HTR-8/SVneo (cell line): ENCODE data around the gene PDHX.
A peak's percentile ranks its signal among the peaks of the same experiment; 100 is the strongest.

Experiments used
- DNase-seq: peaks from one replicate; pipeline ENCODE4 v3.0.0; 2011; ENCODE audit warnings: low spot score, mixed read lengths; ENCODE audit not compliant: insufficient read length
- FAIRE-seq: peaks from 2 replicates; lab custom pipeline; 2011; peaks lifted over from hg19 to GRCh38; lab: Jason Lieb, UNC

PDHX gene

DNA sequence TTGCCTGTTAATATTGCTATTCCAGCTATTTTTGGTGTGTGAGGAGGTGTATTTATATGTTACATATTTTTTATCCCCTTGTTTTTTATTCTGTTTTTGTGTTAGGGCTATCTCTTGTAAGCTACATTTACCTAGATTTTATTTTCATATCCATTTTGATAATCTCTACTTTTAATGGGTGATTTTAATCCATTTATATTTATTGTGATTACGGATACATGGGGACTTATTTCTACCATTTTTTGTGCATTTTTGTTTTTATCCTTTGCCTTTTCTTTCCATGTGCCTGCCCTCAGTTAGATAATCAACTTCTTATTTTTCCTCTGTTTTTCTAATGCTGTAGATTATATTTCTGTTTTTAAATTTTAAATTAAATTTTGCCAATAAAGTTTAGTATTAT lies 28.3 kb downstream of the PDHX start:
- no peak for FAIRE-seq
- DNase-seq: no peak

DNA sequence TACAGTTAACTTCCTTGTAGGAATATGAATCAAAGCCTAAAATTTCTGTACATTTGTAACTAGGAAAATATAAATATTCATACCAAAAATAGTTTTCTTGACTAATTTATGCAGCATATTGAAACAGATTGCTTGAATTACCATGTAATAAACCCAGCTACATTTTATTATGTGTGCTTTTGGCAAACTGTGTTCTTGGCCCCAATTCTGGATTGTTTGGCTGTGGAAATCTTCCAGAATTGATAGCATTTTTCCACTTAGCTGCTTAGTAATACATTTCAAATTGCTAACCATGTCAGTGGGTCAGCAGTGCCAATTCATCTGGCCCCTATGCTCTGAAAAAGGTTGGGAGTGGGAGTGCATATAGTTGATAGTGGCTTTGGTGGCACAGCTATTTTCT lies 32.3 kb downstream of the PDHX start:
- DNase-seq: no peak
- no peak for FAIRE-seq

DNA sequence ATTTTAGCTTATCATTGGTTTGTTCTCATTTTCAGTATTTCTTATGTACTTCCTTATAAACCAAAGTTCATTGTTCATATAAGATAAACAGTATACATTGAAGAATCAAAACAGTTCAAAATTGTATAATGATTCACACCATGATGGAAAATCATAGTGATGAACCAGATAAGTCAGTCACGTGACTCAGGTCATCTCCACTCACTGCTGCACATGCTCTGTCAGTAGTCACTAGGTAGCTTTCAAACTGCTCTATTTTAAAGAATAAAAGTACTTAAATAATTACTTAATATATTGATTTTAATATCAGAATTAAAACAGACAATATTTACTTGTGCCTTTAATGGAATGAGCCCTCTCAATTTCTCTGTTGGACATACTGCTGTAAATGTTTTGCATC lies 37.5 kb downstream of the PDHX start:
- no peak for DNase-seq
- FAIRE-seq: no peak

DNA sequence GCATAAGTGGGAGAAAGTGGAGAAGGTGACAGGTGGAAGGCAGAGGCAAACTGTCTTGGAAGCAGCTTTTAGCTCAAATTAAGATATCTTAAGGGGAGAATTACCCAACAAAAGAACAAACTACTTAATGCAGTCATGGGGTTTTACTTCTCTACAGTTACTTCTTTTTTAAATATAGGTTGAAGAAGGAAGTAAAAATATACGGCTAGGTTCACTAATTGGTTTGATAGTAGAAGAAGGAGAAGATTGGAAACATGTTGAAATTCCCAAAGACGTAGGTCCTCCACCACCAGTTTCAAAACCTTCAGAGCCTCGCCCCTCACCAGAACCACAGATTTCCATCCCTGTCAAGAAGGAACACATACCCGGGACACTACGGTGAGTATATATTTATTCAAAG lies 40.8 kb downstream of the PDHX start:
- FAIRE-seq (no peak), DNase-seq (no peak)

DNA sequence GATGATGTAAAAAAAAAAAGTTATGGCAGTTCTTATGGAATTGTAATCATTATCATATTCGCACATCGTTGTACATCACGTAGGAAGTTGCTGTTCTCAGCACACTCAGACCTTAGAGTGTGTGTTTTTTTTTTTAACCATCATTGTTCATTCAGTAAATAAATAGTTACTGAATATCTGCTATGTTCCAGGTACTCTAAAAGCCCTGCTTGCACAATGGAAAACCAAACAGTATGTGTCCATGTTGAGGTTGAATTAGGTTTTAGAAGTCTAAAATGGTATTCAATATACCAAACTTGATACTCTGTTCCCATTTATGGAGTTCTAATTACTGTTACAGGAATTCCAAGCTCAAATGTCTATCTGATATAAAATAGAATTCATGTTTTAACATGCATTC lies 41.2 kb downstream of the PDHX start:
- DNase-seq: no peak
- no peak for FAIRE-seq

DNA sequence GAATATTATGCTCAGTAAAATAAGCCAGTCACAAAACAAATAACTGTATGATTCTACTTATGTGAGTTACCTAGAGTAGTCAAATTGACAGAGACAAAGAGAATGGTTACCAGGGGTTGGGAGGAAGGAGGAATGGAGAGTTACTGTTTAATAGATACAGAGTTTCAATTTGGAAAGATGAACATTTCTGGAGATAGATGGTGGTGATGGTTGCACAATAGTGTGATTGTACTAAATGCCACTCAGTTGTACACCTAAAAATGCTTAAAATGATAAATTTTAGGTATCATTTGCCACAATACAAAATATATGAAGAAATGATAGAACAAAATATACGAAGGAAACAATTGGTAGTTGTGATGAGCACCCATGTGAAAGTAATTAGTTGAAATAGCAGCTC lies 43.4 kb downstream of the PDHX start:
- DNase-seq (no peak), FAIRE-seq (no peak)

DNA sequence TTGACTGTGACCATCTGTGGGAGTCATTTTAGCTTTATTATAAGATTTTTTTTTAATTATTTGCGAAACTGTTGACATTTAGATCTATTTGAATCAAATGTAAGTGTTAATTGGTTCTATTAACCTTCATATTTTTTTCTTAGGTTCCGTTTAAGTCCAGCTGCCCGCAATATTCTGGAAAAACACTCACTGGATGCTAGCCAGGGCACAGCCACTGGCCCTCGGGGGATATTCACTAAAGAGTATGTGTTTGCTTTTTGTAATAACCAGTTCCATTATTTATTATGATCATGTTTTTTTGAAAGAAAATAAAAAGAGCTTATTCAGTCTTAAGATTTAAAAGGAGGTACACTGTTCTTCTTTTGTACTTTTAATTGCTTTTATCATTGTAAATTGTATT lies 43.9 kb downstream of the PDHX start:
- no peak for FAIRE-seq
- no peak for DNase-seq

DNA sequence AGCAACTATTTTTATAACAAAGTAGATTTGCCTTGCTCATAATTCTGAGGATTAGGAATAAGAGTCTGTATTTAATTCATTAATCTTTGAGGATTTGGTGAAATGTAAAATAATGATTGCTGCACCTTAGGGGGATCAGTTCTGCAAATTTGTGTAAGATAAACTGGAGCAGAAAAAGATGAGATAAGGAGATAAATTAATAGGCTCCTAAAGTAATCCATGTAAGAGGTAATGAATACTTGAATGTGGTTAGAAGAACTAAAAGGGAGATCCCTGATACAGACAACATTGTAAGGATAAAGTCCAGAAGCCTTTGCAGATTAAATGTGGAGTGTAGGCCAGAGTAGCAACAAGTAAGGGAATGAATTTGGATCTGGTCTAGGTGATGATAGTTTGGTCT lies 45.6 kb downstream of the PDHX start:
- no peak for DNase-seq
- no peak for FAIRE-seq

DNA sequence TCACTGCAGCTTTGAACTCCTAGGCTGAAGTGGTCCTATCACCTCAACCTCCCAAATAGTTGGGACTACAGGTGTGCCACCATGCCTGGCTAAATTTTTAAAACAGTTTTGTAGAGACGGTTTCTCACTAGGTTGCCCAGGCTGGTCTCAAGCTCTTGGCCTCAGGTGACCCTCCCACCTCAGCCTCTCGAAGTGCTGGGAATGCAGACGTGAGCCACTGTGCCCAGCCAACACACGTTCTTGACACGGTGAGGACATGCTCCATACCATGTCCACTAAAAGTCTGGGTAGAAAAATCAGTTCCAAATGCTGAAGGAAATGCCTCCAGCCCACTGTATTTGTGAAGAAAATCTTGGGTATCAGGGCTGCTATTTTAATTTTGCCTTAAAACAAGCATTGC lies 46.9 kb downstream of the PDHX start:
- DNase-seq: no peak
- FAIRE-seq: no peak

DNA sequence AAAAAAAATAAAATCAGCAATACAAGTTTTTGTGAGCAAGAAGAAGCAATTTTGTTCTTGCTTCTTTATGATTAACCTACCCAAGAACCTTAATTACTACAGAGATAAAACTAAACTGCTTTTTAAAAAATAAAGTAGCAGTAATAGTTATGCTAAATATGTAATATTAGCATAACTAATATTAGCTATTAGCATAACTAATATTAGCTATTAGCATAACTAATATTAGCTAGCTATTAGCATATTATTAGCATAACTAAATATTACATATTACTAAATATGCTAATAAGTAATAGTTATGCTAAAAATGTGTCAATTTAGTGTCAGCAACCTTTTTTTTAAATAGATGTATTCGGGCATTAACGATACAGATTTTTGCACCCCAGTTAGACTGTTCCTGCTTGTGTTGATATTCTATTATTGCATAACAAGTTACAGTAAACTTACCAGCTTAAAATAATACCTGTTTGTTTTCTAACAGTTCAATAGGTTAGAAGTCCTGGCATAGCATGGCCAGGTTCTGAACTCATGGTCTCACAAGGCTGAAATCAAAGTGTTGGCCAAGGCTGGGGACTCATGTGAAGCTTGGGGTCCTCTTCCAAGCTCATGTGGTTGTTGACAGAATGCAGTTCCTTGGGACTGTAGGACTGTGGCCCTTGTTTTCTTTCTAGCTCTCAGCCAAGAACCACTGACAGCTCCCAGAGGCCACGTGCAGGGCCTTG lies 48.4 kb downstream of the PDHX start:
- DNase-seq: no peak
- FAIRE-seq: no peak

DNA sequence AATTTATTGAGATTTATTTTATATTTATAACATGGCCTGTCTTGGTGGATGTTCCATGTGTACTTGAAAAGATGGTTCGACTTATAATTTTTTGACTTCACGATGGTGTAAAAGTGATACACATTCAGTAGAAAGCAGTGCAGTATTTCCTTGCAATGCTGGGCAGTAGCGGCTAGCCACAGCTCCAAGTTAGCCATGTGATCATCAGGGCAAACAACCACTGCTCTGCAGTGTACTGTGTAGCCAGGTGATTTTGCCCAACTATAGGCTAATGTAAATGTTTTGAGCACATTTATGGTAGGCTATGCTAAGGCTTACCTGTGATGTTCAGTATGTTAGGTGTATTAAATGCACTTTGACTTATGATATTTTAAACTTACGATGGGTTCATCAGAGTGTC lies 52.4 kb downstream of the PDHX start:
- no peak for DNase-seq
- no peak for FAIRE-seq

DNA sequence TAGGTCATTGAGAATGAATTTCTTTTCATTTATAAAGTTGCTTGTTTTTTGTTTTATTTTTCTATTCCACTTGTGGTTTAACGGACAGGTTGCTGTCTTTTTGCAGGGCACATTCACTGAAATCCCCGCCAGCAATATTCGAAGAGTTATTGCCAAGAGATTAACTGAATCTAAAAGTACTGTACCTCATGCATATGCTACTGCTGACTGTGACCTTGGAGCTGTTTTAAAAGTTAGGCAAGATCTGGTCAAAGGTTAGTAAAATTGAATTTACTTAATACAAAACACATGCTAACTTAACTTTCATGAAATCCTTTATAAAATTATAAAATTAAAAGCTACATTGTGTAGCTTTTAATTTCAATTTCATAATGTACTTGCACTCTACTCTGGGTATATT lies 53.6 kb downstream of the PDHX start:
- no peak for DNase-seq
- FAIRE-seq: no peak

DNA sequence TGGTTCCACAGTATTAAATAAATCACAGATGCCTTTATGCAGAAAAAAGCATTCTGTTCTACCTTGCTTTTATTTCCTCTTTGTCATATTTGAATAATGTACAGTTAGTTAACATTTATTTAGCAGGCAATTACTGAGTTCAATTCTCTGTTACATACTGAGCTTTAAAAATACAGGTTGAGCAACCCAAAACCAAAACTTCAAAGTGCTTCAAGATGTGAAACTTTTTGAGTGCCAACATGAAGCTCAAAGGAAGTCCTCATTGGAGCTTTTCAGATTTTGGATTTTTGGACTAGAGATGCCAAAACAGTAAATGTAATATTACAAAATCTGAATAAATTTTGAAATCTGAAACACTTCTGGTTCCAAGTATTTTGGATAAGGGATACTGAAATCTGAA lies 54.1 kb downstream of the PDHX start:
- no peak for FAIRE-seq
- no peak for DNase-seq

DNA sequence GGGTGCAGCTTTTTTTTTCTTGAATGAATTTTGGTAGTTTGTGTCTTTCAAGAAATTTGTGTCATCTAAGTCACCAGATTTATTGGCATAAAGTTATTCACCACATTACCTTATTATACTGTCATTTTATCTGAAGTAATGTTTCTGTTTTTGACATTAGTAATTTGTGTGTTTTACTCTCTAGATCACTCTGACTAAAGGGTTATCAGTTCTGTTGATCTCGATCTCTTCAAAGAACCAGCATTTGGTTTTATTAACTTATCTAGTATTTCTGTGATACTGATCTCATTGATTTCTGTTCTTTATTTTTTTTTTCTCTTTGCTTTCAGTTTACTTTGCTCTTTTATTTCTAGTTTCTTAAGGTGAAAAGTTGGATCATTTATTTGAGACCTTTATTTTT lies 55.5 kb downstream of the PDHX start:
- DNase-seq (no peak), FAIRE-seq (no peak)

DNA sequence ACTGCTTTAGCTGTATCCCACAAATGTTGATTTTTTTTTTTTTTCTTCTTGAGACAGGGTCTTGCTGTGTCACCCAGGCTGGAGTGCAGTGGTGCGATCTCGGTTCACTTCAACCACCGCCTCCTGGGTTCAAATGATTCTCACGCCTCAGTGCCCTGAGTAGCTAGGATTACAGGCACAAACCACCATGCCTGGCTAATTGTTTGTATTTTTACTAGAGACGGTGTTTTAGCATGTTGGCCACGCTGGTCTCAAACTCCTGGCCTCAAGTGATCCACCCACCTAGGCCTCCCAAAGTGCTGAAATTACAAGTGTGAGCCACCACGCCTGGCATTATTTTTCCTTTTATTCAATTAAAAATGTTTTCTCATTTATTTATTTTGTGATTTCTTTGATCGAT lies 55.9 kb downstream of the PDHX start:
- FAIRE-seq (no peak), DNase-seq (no peak)

DNA sequence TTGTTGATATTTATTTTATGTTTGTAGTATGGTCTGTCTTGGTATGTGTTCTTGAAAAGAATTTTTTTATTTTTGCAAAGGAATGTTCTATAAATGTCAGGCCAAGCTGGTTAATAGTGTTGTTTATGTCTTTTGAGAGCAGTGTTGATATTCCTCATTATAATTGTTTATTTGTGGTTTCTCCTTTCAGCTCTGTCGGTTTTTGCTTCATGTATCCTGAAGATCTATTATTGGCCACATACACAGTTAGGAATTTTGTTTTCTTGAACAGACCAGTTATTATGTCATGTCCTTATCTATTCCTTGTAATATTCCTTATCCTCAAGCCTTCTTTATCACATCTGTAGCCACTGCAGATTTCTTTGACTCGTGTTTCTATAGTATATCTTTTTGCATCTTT lies 56.5 kb downstream of the PDHX start:
- DNase-seq: peak; percentile 38
- no peak for FAIRE-seq

DNA sequence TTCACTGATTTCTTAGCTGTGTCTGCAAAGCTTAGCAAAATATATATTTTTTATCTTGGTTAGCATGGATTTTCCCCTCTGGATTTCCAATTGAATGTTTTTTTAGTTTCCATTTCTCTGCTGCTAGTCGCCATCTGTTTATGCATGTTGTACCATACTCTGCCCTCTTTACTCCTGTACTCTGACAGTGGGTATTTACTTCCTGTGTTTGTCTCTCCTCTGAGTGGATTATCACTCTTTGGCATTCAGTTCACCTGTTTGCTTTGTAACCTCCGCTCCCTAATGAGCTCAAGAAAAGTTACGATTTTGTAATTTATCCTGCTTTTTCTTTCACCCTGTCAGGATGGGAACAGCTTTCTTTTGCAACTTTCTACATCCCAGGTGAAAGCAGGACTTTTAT lies 59.1 kb downstream of the PDHX start:
- no peak for FAIRE-seq
- no peak for DNase-seq

DNA sequence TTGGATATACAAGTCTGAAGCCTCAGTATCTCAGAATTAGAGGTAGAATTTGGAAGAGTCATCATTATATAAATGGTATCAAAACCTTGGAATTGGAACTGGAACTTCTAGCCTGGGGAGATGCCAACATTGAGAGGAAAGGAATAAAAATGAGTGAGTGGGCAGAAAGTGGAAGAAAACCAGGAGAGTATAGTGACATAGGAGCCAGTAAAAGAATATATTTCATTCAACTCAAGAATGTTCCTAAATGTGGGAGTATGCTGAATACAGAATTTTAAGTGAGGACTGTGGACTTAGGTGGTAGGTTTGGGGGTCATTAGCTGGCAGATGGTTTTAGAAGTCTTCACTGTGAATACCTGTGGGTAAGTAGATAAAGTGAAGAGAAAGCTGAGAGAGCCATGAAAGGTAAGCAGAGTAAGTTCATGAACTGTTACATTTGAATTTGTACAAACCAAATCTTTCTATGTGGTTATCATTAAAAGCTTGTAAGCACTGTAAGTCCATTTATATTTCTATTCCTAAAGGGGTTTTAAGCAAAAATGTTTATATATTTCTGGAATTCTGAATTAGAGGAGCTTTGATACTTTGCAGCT lies 60.2 kb downstream of the PDHX start:
- FAIRE-seq: no peak

DNA sequence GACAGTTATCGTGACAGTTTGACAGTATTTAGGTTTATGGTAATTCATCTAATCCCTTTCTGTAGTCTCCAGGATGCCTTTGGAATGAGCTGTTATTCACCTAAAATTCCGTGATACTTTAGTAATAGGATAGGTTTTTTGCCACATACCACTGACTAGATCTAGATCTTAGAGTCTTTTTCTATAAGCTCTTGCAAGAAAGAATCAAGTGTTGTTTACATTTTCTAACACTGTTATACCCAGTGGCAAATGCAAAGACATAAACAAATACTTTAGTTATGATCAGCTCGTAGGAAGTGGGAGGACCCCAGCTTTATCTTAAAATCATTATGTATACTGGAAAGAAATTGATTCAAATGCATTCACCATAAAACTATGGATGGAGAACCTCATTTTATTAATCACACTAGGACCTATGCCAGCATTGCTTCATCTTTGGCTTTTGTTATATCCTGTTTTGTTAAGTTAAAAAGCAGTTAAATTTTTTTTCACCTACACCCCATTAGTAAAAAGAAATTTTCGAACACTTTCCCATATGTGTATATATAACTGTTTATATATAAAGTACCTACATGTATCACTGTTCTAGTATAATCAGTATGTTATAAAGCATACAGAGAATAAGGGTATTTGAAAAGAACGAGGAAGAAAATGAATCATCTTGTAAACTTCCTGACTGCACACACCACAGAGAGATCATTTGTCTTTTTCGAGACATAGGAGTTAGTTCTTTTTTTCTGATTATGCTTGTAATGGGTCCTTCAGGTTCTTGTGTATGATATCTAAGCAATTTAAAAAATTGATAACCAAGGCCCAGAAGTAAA lies 60.9 kb downstream of the PDHX start:
- FAIRE-seq: no peak
- peak; percentile 48 for DNase-seq

More for the DNA sequence above, 60.2 kb downstream of the PDHX start:
- no peak for DNase-seq

DNA sequence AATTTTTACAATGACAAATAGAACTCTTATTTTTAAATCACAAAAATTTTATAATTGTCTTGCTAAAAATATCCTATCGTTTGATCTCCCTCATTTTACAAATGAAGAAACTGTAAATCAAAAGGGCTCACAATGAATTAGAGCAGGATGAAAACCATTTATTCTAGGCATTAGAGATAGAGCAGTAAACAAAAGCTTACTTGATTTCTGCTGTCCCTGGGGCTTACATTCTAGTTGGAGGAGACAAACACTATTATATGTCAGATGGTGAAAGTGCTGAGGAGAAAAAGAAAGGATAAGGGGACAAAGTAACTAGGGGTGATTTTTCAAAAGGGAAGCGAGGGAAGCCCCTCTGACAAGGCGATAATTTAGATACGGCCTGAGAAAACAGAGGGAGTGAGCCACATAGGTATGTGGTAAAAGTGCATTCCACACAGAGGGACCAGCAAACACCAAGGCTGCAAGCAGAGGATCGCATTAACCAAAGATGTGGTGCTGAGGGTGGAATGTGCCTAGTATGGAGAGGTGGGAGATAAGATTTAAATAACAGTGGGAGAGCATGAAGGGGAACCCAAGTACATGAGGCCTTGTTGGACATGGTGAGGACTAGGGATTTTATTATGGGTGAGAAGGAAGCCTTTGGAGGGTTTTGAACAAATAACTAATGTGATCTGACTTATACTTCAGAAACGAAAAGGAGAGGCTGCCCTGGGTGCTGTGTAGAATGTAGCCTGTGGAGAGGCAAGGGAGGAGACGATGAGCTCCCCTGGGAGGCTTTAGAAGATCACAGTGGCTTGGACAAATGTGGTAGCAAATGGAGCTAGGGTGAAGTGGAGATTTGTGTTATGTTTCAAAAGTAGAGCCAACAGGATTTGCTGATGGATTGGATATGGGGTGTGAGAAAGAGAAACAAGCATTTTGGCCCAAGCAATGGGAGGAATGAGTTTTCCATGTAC lies 62.1 kb downstream of the PDHX start:
- DNase-seq (no peak), FAIRE-seq (no peak)
